Thoracic aorta endothelial cell (primary cell): Measurements from ENCODE around the gene ABHD16A. TPM values are rescaled to one million over a fixed set of nuclear protein-coding genes. Genes with fewer than 3 reads are reported as not detected.

Source experiments
- total RNA-seq: library from RNA; depleted of rRNA; stranded (reverse); fragments of >200 nt; gene quantifications from 2 replicates; pipeline ENCODE4 v1.2.3, GENCODE V29; 2012

Gene ABHD16A
- total RNA-seq: 26.7 and 30.5 TPM in 2 replicates

DNA sequence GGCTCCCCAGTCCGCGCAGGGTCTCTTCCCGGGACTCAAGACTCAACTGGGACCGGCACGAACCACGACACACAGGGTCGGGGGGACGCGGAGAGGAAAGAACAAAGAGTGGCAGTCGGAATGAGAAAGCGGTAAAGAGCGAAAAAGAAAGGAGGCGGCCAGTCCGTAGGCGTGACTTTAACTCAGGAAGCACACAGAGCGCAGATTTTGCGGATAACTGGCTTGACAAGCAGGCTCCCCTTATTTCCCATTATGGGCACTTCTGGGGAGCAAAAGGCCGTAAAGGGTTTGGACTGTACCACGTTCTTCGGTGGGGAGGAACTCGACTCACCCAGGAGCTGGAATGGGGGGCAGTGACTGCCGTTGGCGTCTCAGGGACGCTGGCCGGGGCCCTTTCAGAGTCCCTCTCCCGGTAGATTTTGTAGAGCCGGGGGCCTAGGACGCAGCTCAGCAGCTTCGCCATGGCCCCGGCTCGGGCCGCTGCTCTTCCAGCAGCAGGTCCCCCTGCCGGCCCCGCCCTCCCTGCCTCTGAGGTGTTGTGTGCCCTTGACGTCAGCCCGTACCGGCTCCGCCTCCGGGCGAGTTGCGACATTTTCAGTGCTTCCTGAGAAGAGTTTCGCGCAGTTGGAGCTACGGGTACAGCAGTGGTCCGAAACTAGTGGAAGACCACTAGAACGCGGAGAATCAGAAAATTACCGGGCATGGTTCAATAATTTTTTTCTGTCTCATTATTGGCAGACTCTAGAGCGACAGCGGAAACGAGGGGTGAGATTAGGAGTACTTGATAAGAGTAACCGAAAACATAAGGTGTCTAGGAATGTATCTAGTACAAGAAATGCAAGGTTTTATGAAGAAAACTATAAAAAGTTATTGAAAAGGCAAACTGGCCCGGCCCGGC lies at the start of gene ABHD16A:
TSS of gene ABHD16A (minus strand) at position 506 of the 898 bp plus-strand sequence. CDS start at position 463, 43 bp downstream.

DNA sequence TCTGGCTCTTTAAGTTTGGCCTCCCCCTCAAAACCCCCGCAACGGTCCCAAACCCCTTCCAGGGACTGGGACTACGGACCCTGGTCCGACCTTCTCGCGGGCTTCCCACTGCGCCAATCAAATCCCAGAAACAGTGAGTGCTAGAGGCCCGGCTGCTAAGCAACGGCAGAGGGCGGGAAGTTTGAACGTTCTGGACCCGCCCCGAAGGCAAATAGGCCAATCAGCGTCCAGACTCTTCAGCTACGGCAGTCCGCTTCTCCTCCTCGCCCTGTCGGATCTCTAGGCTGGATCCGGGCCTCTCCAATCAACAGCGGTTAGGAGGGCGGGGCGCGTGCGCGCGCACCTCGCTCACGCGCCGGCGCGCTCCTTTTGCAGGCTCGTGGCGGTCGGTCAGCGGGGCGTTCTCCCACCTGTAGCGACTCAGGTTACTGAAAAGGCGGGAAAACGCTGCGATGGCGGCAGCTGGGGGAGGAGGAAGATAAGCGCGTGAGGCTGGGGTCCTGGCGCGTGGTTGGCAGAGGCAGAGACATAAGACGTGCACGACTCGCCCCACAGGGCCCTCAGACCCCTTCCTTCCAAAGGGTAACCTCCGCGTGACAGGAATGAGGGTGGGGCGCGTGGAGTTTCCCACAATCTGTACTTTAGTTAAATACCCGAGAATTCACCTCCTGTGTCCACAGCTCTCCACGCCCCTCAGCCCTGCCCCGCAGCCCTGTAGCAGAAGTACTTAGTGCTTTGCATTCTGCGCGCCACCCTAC lies 36.7 kb upstream of the ABHD16A start, which contains the start of gene MSH5:
TSS of gene MSH5 (plus strand) at position 367 of the 758 bp plus-strand sequence. CDS start 462 bp downstream, outside the sequence.

DNA sequence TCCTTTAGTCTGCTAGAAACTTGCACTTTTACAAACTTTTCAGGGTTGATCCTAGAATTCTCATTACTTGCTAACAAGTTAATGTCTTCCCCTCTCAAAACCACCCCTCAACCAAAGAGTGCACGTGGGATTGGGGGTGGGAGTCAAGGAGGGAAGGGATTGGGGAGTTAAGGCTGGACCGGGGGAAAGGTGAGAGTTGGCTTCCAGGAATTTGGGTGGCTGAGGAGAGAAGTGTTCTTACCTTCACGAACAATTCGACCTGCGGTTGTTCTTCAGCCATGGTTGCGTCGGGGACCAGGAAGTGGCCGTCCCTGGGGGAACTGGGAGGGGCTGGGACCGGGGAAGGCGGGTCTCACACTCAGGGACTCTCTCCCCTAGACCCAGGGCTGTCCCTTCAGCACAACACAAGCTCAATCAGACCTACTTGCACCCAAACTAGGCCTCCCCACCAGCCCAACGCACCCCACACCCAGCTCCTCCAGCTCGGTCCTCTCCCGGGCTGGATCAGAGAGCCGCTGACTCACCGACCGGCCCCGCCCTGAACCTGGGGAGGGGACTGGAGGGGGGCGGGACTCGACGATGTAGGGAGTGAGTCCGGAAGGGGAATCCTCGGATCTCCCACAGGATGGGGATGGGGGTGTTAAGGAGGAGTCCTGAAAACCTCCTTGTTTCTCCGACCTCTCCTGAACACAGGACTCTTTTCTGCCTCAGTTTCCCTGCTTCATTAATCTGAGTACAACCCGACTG lies 33.1 kb upstream of the ABHD16A start, which contains the start of gene CLIC1:
TSS of gene CLIC1 (minus strand) at position 510 of the 747 bp plus-strand sequence. CDS start at position 280, 230 bp downstream.

DNA sequence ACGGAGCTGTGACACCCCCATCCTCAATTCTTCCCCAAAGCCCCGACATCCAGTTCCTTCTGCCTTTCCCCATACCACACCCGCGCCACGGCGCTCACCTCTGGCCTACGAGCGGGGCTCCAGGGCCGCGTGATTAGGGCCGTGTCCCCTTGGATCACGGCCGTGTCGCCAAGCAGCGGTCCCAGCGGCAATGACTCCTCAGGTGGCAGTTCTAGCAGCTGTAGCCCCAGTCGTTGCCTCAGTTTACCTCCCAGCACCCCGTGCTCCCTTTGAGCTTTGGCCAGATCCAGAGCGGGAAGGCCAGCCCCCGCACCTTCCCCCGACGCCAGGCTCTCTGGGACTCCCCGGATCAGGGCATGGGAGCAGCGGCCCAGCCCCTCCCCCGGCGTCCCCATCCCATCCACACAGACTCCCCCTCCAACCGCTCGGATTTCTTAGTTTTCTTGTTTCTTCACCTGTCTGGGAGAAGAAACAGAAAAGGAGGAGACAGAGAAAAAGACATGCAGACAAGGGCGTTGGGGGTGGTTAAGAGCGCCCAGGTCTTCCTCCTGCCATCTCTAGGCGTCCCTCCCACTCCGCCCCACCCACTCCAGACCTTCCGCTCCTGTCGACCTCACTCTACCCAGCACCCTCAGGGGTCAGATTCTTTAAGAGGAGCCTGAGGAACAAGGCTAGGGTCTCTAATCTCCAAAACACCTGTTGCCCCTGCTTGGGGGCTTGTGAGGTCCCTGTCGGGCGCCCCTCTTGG lies 25.8 kb upstream of the ABHD16A start, which contains the start of gene DDAH2:
TSS of gene DDAH2 (minus strand) at position 533 of the 748 bp plus-strand sequence. CDS start at position 395, 138 bp downstream.

DNA sequence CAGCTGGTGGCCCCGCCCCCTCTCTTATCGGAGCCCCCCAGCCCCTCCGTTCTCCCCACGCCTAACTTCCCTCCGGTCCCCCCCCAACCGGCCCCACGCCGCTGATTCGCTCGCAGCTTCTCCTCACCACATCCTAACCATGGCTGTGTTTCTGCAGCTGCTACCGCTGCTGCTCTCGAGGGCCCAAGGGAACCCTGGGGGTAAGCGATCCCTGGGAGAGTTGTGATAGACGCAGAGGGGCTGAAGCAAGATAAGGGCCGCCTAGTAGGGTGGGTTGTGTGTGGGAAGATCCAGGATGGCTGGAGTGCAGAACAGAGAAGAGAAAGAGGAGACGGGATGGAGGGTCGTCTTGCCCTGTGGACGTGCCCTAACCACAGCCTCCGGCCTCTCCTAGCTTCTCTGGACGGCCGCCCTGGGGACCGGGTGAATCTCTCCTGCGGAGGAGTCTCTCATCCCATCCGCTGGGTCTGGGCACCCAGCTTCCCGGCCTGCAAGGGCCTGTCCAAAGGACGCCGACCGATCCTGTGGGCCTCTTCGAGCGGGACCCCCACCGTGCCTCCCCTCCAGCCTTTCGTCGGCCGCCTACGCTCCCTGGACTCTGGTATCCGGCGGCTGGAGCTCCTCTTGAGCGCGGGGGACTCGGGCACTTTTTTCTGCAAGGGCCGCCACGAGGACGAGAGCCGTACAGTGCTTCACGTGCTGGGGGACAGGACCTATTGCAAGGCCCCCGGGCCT lies 20.3 kb upstream of the ABHD16A start, which contains the start of gene MPIG6B:
TSS of gene MPIG6B (plus strand) at position 129 of the 735 bp plus-strand sequence. CDS start at position 140, 11 bp downstream.

DNA sequence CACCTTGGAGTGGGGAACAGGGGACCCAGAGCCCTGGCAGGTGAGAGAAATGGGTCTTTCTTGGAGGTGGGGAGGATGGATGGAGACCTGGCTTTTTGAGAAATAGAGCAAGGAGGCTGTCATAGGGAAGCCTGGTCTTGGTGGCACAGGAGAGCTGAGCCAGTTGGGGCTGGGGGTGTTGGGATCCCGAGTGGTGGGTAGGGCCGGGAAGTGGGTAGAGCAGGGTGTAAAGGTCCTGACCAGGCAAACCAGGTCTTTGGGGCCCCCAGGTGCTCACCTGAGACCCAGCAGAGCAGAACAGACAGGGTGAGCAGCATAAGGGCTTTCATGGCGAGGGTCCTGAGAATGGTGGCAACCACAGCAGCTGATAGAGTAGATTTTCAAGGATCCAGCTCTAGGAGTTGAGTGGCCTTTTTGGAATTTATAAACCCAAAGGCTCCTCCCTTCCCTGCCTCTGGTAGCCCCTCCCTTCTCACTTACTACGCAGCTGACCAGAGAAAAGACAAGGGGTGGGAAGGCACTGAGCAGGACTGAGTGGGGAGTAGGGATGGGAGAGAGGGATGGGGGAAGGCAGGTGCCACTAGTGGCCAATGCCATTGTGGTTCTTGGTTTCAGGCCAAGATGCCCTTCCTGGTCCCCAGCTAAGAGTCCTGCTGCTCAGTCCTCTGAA lies 18.4 kb upstream of the ABHD16A start, which contains the start of gene LY6G6C:
TSS of gene LY6G6C (minus strand) at position 396 of the 670 bp plus-strand sequence. CDS start at position 329, 67 bp downstream.

DNA sequence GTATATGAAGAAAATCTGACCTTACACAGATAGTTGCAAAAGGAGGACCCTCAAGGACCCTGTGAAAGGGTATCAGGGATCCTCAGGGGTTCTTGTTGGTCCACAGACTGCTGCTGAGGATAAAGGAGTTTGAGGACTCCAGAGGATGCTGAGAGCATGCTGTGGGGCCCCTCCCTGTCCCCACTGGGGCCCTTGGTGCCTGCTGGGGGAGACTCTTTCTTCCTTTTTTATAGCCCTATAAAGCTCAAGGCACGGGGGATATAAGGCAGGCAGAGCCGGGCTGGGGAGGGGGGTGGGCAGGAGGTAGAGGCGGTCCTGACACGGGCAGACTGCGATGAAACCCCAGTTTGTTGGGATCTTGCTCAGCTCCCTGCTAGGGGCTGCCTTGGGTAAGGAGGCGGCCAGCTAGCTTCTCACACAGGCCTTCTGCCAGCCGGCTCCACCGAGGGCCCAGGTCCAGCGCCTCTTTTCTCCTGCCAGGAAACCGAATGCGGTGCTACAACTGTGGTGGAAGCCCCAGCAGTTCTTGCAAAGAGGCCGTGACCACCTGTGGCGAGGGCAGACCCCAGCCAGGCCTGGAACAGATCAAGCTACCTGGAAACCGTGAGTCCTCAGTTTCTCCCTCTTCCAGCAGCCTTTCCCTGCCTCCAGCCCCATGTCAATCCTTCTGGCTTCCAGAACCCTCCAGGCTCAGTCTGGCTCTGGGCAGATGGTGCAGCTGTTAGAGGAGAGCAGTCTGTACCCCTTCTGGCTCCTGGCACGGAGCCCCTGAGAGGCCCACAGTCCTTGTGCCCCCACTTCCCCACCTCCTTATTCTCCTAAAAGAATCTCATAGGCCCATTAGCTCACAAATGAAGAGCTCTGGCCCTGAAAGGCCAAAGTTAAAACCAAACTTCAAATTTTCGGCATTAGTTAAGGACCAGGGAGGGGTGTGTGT lies 12.2 kb upstream of the ABHD16A start, which contains the start of gene LY6G6D:
TSS of gene LY6G6D (plus strand) at position 327 of the 937 bp plus-strand sequence. CDS start at position 335, 8 bp downstream.

DNA sequence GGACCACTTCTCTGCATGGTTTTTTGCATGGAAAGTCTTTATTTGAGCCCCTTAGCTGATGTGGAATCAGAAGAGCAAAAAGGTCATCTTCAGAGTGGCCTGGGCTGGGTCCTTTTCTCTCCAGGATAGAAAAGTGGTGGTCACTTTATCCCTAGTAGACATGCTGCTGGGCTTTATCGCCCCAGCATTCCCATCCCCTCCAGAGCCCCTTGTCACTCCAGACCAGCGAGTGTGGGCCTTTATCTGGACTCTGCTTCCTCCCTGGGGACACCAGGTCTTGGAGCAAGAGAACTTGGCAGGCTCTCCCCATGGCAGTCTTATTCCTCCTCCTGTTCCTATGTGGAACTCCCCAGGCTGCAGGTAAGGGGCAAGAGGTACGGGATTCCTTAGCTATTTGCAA lies 3.5 kb upstream of the ABHD16A start, which contains the start of gene LY6G6F:
TSS of gene LY6G6F (plus strand) at position 268 of the 400 bp plus-strand sequence. CDS start at position 309, 41 bp downstream.

DNA sequence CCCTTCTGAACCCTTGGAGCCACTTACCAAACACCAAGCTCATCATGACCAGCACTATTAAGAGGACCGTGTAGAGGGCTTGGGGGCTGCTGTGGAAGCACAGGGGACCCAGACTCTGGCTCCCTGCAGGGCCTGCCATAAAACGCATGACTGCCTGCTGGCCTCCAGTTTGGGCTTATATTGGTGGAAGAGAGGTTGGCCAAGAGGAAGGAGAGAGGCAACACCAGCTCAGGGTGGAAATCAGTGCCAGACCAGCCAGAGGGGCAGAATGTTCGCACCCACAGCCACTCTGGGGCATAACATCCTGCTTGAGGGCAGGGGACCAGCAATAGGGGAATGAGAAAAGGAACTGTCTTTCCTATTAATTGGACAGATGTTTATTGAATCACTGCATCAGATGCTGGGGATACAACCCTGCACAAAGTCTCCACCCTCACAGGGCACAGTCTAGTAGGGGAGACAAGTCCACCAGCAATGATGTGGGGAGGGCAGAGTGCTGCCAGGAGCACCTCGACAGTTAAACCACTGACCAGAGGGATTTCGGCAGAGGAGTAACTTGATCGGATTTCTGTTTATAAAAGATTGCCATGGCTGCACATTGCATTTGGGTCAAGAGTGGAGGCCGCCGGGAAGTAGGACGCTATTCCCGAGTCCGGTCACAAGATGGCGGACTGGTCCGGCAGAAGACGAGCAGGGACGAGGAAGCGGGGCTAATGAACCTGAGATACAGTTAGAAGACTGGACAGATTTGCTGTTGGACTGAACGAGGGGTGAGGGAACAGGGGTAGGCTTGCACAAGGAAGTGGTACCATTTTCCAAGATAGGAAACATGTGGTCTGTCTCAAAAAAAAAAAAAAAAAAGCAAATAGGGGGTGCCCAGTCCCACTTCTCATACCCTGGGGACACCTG lies 22.6 kb downstream of the ABHD16A start, which contains the start of gene LY6G5C:
TSS of gene LY6G5C (minus strand) at position 842 of the 909 bp plus-strand sequence. CDS start at position 148, 694 bp downstream.

DNA sequence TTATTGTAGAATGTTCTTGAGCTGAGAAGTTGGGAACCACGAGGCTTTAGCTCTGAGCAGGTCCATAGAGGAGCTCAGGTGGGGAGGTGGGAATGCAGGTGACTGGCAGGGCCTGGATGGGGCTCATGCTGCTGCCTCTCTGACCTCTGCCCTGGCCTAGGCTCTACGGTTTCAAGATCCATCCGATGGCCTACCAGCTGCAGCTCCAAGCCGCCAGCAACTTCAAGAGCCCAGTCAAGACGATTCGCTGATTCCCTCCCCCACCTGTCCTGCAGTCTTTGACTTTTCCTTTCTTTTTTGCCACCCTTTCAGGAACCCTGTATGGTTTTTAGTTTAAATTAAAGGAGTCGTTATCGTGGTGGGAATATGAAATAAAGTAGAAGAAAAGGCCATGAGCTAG lies 33.4 kb downstream of the ABHD16A start, which contains the start of gene LY6G5B:
TSS of gene LY6G5B (plus strand) at position 301 of the 400 bp plus-strand sequence. CDS start 975 bp downstream, outside the sequence.

DNA sequence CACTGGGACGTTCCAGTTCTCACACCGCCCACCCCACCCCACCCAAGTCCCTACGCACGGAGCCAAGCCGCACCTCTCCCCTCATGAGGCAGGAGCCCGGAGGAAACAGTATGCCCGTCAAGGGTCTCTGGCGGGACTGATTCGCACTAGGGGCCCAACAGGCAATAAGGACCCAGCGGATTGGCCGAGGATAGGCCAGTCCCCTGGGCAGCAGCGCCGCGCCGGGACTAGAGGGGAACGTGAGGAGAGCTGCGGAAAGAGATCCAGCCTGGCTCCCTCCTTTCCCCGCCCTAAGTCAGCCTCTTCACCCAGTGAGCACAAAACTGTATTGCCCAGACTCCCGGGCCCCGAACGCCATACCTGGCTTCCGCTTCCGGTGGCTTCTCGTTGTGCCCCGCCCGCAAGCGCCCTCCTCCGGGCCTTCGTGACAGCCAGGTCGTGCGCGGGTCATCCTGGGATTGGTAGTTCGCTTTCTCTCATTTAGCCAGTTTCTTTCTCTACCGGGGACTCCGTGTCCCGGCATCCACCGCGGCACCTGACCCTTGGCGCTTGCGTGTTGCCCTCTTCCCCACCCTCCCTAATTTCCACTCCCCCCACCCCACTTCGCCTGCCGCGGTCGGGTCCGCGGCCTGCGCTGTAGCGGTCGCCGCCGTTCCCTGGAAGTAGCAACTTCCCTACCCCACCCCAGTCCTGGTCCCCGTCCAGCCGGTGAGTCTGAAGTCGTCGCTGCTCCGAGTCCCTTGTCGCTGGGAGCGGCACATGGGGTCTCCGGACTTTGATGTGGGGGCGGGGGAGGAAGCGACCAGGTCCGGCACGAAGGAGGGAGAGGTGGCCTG lies 37.4 kb downstream of the ABHD16A start, which contains the start of gene CSNK2B:
TSS of gene CSNK2B (plus strand) at position 580 of the 836 bp plus-strand sequence. CDS start 752 bp downstream, outside the sequence.

DNA sequence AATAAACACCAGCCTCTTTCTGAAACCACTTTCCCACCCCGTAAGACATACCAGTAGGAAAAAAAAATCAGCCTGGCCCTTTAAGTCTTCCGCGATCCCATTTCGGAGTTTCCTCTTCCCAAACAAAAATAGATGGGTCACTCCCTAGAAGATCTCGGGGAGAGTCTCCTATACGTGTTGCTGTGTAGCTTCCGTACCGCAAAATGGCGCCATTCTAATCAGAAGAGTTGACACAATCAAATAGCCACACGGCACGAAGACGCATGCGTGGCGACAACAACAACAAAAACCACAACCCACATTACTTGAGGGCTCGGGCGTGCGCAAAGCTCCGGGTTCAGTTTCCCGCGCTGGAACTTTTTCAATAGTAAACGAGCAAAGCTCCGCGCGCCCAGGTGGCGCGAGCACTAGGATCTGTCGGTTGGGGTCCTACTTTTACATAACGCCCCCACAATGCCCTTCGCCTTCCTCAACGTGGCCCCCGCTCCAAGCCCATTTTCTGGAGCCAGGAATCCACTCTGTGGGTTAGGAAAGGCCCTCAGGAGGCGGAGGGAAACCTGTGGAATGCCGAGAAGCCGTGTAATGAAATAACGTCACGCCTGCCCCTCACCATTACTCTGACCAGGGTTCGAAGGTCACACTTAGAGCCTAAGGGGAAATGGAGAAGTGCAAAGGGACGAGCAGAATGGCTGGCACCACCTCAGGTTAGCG lies 38.2 kb downstream of the ABHD16A start, which contains the start of gene GPANK1:
TSS of gene GPANK1 (minus strand) at position 208 of the 711 bp plus-strand sequence. CDS start 519 bp downstream, outside the sequence.

DNA sequence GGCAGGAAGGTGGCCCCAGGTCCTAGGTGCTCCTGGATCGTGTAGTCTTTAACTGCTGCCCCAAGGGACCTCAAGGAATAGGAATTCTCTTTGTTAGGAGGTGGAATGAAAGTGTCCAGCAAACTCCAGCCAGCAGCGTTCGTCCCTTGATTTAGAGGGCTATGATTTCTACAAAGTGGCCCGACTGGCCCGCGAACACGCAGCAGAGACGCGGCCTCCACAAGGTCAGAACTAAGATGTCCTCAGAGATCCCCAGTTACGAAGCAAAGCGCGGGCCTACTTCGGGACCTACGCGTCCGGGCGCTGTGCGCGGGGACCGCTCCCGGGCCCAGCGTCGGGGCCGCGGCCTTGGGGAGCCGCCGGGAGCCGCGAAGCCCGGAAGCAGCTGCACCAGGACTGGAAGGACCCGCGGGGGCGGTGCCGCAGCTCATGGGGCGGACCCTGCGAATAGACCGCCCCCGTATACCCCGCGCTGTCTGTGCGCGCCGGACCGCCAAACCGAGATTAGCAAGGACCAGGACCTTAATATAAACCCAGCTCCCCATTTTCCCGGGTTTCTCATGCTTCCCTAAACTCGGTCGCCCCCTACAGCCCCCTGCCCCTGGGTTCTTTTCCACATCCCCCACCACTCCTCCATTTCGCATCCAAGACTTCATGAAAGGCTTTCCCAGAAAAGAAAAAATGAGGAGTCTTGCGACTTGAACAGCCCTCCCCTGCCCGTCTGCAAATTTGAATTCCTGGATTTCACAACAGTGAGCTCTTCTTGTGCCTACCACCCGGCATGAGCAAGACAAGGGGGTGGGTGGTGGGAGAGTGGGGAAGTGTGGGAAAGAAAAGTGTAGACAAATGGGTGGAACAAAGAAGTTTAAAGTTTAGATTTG lies 42.5 kb downstream of the ABHD16A start, which contains the start of gene C6orf47:
TSS of gene C6orf47 (minus strand) at position 398 of the 881 bp plus-strand sequence. CDS start 831 bp downstream, outside the sequence.

